PFSK-1 (cell line): ENCODE results near the gene SCCPDH.

ENCODE experiments used
- FOXP2 ChIP-seq: optimal IDR thresholded peaks from 2 replicates; pipeline ENCODE3; 2011; ENCODE audit warnings: borderline replicate concordance, control low read depth, inconsistent platforms; ENCODE audit not compliant: insufficient read depth; ENCODE audit errors: extremely low read length, extremely low read depth
- POLR2AphosphoS5 ChIP-seq: IDR thresholded peaks from 2 replicates; pipeline ENCODE4 v1.6.1; 2012; ENCODE audit warnings: low read depth, mild to moderate bottlenecking, control low read depth, low read length, moderate library complexity
- SIN3A ChIP-seq: IDR thresholded peaks from 2 replicates; pipeline ENCODE4 v1.6.1; 2012; ENCODE audit warnings: mild to moderate bottlenecking, low read length, moderate library complexity, borderline replicate concordance; ENCODE audit not compliant: insufficient read depth
- TAF1 ChIP-seq: IDR thresholded peaks from 2 replicates; pipeline ENCODE4 v1.6.1; 2012; ENCODE audit warnings: low read length, control low read depth, borderline replicate concordance; ENCODE audit not compliant: insufficient read depth
- TF ChIP-seq, protein P1 (sequence below), 2 experiments: IDR thresholded peaks; 2 replicates each; pipeline versions ENCODE4 v1.6.1 to v1.8.0; 2011 to 2012; ENCODE audit warnings: low read depth in 2 of 2, low read length in 2 of 2, control low read depth in 1 of 2, inconsistent platforms in 1 of 2, mild to moderate bottlenecking in 1 of 2, moderate library complexity in 1 of 2; ENCODE audit not compliant: insufficient read depth in 1 of 2

Gene SCCPDH

DNA sequence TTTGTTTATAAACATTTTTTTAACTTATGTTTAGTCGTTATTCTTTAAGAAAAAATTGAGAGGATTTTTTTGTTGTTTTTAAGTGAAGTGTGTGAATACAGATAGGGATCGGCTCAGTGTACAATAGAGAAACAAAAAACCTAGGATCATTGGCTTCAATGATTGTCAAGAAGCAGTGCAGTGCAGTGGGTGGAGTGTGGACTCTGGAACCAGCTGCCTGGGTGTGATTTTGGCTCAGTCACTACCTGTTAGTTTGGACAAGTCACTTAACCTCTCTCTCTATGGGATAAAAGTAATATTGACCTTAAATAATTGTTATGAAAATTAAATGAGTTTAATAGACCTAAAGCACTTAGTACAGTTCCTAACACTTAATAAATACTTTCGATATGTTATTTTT lies 41.3 kb downstream of the SCCPDH start:
- TF ChIP-seq TAF1, result no peak
- TF ChIP-seq, protein P1, sequence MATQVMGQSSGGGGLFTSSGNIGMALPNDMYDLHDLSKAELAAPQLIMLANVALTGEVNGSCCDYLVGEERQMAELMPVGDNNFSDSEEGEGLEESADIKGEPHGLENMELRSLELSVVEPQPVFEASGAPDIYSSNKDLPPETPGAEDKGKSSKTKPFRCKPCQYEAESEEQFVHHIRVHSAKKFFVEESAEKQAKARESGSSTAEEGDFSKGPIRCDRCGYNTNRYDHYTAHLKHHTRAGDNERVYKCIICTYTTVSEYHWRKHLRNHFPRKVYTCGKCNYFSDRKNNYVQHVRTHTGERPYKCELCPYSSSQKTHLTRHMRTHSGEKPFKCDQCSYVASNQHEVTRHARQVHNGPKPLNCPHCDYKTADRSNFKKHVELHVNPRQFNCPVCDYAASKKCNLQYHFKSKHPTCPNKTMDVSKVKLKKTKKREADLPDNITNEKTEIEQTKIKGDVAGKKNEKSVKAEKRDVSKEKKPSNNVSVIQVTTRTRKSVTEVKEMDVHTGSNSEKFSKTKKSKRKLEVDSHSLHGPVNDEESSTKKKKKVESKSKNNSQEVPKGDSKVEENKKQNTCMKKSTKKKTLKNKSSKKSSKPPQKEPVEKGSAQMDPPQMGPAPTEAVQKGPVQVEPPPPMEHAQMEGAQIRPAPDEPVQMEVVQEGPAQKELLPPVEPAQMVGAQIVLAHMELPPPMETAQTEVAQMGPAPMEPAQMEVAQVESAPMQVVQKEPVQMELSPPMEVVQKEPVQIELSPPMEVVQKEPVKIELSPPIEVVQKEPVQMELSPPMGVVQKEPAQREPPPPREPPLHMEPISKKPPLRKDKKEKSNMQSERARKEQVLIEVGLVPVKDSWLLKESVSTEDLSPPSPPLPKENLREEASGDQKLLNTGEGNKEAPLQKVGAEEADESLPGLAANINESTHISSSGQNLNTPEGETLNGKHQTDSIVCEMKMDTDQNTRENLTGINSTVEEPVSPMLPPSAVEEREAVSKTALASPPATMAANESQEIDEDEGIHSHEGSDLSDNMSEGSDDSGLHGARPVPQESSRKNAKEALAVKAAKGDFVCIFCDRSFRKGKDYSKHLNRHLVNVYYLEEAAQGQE (IDR thresholded peaks at IDR 0.05; ENCODE audit: insufficient read depth in 1 of 2, low read depth in 2 of 2, low read length in 2 of 2), result no peak
- no peak for TF ChIP-seq FOXP2
- no peak for TF ChIP-seq POLR2AphosphoS5

DNA sequence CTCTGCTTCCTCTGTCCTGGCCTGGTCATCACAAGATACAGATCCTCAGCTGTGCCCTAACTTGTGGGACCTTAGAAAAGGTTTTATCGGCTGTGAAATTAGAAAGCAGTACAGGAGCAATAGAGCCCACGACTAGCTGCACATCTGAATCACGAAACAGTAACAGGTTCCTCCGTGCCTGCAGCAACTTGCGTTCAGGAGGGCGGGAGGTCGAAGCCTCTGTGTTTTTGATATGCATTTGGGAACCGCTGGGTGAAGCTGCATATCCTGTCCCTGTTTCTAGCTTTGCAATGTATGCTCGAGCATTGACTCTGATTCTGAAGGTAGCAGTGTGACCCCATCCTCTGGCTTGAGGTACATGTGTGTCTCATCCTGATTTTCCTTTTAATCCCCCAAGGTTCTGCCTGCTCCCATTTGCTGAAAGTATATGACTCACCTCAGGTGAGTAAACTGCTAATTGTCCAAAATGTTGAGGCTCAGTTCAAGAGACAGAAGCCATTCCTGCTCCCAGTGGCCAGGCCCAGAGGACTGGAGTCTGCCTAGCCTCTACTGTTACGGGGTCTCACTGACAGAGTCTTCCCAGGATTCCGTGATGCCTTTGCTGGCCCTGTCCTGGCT lies 44.3 kb downstream of the SCCPDH start:
- TF ChIP-seq POLR2AphosphoS5, result no peak

DNA sequence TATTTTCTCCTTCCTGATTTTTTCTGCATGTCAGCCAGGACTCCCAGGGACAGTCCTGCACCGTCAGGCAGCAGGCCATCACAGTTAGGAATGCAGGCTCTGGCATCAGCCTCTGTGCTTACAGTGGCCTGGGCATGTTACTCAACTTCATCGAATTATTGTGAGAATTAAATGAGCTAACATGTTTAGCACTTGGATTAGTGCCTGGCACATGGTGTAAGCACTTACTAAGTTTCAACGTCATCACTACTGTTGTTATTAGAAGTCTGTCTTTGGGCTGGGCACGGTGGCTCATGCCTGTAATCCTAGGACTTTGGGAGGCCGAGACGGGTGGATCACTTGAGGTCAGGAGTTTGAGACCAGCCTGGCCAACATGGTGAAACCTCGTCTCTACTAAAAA lies 45.1 kb downstream of the SCCPDH start:
- TF ChIP-seq, protein P1 (IDR thresholded peaks at IDR 0.05; ENCODE audit: insufficient read depth in 1 of 2, low read depth in 2 of 2, low read length in 2 of 2), result no peak
- TF ChIP-seq POLR2AphosphoS5, result no peak
- no peak for TF ChIP-seq FOXP2
- no peak for TF ChIP-seq TAF1

DNA sequence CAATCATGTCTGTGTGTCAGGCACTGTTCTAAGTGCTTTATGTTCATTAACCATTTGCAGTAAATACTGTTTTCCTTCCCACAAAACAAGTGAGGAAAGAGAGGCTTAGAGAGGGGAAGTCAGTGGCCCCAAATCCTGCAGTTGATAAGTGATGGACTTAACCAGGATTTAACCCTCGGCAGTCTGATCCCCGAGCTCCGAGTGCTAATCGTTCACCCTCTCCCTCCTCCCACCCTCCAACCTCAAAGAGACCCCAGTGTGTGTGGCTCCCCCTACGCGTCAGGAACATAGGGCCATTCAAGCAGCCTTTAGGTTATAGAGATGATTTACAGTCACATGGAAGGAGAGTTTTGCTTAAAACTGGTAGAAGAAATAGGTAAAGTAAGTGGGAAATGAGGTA lies 47.2 kb downstream of the SCCPDH start:
- TF ChIP-seq FOXP2 (no peak), TAF1 (no peak), SIN3A (no peak), POLR2AphosphoS5 (no peak)

DNA sequence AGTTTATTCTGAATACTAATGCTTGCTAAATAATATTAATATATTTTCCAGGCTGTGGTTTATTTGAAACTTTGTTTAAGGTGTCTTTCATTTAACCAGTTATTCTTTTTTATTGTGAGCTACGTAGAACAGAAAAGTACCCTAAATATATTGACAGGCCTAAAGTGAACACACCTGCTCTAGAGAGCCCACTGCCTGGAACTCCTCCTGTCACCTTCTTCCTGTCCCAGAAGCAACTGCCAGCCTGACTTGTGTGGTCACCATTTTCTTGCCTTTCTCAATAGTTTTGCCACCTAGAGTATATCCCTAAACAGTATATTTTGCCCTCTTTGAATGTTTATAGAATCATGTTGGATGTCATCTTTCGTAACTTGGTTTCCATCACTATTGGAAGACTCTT lies 48.5 kb downstream of the SCCPDH start:
- no peak for TF ChIP-seq FOXP2
- no peak for TF ChIP-seq TAF1
- no peak for TF ChIP-seq POLR2AphosphoS5
- TF ChIP-seq, protein P1 (IDR thresholded peaks at IDR 0.05; ENCODE audit: insufficient read depth in 1 of 2, low read depth in 2 of 2, low read length in 2 of 2), result no peak
- TF ChIP-seq SIN3A, result no peak

DNA sequence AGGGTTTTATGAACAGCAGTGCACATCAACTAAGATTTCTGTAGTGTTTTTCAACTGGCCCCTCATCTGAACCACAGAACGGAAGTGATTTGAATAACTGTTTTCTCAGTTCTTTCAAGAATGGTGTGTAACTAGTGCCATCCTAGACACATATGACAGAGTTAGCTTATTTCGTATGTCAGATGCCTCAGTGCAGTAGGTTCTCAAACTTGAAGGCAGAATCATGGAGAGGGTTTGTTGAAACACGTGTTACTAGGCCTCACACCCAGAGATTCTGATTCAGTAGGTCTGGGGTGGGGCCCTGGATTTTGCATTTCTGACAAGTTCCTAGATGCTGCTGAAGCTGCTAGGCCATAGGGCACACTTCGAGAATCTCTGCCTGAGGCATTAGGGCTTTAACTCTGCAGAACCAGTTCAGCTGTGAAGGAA lies 49.0 kb downstream of the SCCPDH start:
- TF ChIP-seq TAF1, result no peak
- TF ChIP-seq FOXP2, result no peak
- TF ChIP-seq, protein P1 (IDR thresholded peaks at IDR 0.05; ENCODE audit: insufficient read depth in 1 of 2, low read depth in 2 of 2, low read length in 2 of 2), result no peak
- no peak for TF ChIP-seq POLR2AphosphoS5
- TF ChIP-seq SIN3A, result no peak
